C4-2B (cell line): ENCODE measurements around the gene KCTD7.
A peak's percentile ranks its signal among the peaks of the same experiment; 100 is the strongest.
"Not testable (repeated sequence)": the region's sequence is repeated elsewhere in the genome, so short reads cannot be mapped to it uniquely, and the experiment has no call there.

Source experiments
- H3K27ac ChIP-seq: fragments of 450-650 bp; 2 replicates; pipeline ENCODE4 v1.5.1; 2017
- ZFX ChIP-seq: fragments of 450-650 bp; IDR thresholded peaks from 2 replicates; pipeline ENCODE4 v1.6.1; 2017
- TF ChIP-seq, protein P1 (sequence below): fragments of 450-650 bp; conservative IDR thresholded peaks from 2 replicates; pipeline ENCODE4 v1.5.1; 2017; ENCODE audit warnings: mild to moderate bottlenecking

Gene KCTD7

DNA sequence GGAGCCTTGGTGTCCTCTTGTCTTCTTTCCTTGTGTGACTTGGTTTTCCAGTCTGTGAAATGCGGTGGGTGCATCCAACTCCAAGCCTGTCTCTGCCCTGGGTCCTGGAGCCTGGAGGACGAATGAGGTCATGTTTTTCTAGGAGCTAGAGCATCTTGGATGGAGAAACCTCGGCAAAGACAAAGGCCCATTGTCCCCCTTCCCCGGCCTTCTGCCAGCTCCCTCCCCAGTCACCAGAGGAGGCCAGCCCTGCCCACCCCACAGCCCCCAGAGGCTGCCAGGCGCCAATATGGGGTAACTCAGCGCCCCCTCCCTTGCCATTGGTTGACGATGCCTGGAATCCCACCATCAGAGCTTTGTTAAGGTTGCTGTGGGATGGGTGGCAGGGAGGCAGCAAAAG, 40.4 kb downstream of the KCTD7 start:
- H3K27ac ChIP-seq, result no peak overlapping the region
- TF ChIP-seq ZFX, result no peak

- TF ChIP-seq, protein P1, sequence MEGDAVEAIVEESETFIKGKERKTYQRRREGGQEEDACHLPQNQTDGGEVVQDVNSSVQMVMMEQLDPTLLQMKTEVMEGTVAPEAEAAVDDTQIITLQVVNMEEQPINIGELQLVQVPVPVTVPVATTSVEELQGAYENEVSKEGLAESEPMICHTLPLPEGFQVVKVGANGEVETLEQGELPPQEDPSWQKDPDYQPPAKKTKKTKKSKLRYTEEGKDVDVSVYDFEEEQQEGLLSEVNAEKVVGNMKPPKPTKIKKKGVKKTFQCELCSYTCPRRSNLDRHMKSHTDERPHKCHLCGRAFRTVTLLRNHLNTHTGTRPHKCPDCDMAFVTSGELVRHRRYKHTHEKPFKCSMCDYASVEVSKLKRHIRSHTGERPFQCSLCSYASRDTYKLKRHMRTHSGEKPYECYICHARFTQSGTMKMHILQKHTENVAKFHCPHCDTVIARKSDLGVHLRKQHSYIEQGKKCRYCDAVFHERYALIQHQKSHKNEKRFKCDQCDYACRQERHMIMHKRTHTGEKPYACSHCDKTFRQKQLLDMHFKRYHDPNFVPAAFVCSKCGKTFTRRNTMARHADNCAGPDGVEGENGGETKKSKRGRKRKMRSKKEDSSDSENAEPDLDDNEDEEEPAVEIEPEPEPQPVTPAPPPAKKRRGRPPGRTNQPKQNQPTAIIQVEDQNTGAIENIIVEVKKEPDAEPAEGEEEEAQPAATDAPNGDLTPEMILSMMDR, result no peak
- TF ChIP-seq ZFX, result no peak
- H3K27ac ChIP-seq, result no peak overlapping the region
Observed at GRCh38 chr7:66669496-66669895, 40.8 kb downstream of the KCTD7 start.

GRCh38 chr7:66671034-66671433, 42.4 kb downstream of the KCTD7 start:
- no peak overlapping the region for H3K27ac ChIP-seq
- TF ChIP-seq, protein P1, result no peak
- TF ChIP-seq ZFX, result no peak

- H3K27ac ChIP-seq, result not testable (repeated sequence)
Observed at GRCh38 chr7:66671486-66671885, 42.8 kb downstream of the KCTD7 start.

DNA sequence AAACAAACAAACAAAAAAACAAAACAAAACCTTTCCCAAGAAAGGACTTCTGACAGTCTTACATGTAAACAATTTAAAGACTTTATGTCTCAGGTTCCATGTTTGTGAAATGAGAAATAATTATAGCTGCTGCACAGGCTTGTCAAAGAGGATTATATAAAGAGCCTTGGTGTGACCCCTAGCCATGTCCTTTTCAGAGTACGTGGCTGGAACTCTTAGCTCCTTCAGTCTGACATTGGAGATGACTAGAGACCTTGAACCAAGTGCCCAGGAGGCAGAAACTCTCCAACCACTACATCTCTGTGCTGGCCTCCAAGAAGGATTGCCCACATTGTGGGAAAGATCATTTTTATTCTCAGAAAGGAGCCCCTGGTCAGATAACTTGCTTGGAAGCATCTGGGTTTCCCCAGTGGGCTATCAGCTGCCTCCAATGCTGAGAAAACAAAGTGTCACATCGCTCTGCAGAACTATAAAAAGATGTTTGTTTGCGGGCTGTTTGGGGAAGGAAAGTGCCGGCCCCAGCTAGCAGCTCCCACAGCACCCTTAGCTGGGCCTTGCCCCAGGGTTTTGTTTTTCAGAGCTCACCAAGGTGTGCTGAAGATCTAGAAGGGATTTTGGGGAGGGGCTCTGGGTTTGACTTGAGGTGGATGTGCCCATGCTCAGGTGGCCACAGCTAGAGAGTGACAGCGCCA, 43.9 kb downstream of the KCTD7 start:
- H3K27ac ChIP-seq, result not testable (repeated sequence)

- not testable (repeated sequence) for H3K27ac ChIP-seq
Observed at GRCh38 chr7:66673124-66673640, 44.5 kb downstream of the KCTD7 start.

GRCh38 chr7:66679633-66680244, 51.1 kb downstream of the KCTD7 start:
- H3K27ac ChIP-seq, result no peak overlapping the region
- no peak for TF ChIP-seq ZFX
- TF ChIP-seq, protein P1, result no peak

DNA sequence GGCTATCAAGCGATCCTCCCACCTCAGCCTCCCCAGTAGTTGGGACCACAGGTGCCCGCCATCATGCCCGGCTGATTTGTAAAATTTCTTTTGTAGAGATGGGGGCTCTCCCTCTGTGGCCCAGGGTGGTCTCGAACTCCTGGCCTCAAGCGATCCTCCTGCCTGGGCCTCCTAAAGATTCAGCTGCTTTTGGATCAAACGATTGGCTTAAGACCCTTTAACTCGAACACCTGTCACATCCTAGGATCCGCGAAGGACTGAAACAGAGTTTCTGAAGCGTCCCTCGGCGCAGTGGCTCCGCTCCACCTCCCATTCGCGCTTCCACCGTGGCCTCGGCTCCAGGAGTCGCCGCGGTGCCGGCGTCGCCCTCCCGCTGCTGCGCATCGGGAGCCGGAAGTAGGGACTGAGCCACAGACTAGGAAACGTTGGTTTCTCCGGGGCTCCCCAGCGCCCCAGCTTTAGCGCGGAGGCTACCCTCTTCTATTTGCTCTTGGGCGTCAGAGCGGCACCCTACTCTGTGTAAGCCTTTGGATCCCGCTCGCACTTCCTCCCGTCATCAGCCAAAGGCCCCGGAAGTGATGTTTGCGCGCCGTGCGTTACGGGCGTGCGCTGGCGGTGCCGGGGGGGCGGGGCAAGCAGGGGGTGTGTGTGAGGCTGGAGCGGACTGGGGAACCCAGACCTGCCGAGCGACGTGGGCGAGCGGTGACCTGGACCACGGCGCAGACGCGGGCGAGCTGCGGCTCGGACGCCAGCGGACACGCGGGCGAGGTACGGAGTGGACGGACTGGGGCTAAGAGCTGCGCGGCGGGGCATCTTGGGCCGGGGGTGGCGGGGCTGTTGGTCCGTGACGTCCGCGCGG, 53.0 kb downstream of the KCTD7 start:
- peak overlapping the region; percentile 86 for H3K27ac ChIP-seq
- TF ChIP-seq, protein P1, result no peak
- no peak; the same call in 1 of the 2 replicates for TF ChIP-seq ZFX

GRCh38 chr7:66682350-66683093, 53.8 kb downstream of the KCTD7 start:
- H3K27ac ChIP-seq, result peak overlapping the region; percentile 86
- TF ChIP-seq, protein P1, result no peak
- TF ChIP-seq ZFX, result no peak

DNA sequence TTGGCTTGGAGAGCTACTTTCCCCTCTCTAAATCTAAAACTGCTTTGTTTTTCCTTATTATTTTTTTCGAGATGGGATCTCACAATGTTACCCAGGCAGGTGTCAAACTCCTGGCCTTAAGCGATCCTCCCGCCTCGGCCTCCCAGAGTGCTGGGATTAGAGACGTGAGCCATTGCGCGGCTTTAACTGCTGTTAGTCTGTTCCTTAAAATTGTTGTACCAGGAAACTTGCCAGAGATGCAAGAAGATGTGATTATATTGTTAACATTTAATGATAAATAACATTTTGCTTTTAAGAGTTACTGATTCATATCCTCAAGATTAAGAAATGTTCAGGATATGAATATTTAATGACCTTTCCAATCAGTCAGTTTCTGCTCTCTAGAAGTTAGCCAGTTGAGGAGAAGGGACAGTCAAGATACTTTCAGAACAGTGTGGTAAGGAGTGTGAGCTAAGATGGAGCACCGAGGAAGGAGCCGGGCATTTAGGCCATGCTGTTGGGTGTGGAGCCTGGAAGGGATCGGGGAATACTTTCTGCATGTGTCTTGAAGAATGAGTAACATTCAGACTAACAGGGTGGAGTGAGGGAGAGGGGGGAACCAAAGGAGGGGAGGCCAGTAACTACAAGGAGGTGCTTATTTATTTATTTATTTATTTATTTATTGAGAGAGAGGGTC, 54.6 kb downstream of the KCTD7 start:
- not testable (repeated sequence) for H3K27ac ChIP-seq
